GM18867 (cell line): ENCODE measurements around the gene CLDN5.
"Not testable (repeated sequence)": the region's sequence is repeated elsewhere in the genome, so short reads cannot be mapped to it uniquely, and the experiment has no call there.

Source experiments
- ATAC-seq: cut with Tn5 transposase; IDR thresholded peaks from one replicate; pipeline ENCODE4 v1.9.1; 2021; ENCODE audit warnings: mild to moderate bottlenecking, moderate library complexity; ENCODE audit not compliant: unreplicated experiment

Gene CLDN5

GRCh38 chr22:19548964-19549363 is 24.8 kb upstream of the CLDN5 start:
- ATAC-seq, result no peak

DNA sequence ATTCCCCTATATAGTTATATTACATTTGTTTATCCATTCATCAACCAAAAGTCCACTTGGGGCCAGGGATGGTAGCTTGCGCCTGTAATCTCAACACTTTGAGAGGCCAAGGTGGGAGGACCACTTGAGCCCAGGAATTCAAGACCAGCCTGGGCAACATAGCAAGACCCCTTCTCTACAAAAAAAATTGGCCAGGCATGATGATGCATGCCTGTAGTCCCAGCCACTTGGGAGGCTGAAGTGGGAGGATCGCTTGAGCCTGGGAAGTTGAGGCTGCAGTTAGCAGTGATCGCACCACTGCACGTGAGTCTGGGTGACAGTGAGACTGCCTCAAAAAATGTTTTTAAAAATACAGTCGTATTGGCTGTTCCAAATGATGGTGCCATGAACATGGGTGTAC is 24.2 kb upstream of the CLDN5 start:
- ATAC-seq, result not testable (repeated sequence)

GRCh38 chr22:19547620-19548019 is 23.4 kb upstream of the CLDN5 start:
- ATAC-seq, result no peak

GRCh38 chr22:19546680-19547079 is 22.5 kb upstream of the CLDN5 start:
- ATAC-seq, result no peak

DNA sequence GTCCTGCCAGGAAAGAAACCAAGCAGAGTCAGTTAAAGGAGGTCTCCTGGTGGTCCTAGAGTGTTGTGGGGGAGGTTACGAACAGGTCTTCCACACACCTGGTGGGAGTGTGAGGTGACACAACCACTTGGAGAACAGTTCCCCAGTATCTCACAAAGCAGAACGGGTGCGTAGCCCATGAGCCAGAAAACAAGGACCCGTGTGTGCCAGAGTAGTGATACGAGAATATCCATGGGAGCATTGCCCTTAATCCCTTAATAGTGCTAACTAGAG is 21.7 kb upstream of the CLDN5 start:
- ATAC-seq, result no peak

DNA sequence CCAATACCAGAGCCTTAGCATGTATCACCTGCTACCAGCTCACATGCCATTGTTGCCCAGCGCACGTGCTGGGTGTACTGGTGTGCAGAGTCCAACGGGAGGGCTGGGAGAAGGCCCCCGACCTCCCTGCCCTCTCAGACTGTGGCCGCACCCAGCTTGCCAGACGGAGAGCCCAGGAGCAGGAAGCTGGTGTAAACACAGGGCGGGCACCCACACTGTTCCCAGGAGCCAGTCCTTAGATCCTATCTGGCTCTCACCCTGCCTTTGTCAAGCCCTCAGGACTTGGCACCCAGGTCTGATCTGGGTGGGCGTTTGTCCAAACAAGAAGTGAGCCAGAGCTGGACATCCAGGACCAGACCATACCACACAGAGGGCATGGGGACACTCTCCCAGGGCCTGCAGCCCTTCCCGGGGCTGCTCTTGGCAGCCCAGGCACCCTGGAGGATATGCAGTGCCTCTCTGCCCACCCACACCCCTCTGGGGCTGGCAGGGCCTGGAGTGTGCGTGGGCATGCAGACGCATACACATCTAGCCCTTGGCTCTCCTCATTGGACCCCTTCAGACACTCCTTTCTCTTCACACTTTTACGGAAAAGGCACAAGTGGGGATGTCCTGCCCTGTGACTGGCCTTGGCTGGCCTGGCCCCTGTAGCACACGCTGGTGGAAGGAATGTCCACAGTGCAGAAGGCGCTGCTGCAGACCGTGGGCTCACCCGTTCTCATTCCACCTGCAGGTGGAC is 19.9 kb upstream of the CLDN5 start:
- ATAC-seq, result no peak

DNA sequence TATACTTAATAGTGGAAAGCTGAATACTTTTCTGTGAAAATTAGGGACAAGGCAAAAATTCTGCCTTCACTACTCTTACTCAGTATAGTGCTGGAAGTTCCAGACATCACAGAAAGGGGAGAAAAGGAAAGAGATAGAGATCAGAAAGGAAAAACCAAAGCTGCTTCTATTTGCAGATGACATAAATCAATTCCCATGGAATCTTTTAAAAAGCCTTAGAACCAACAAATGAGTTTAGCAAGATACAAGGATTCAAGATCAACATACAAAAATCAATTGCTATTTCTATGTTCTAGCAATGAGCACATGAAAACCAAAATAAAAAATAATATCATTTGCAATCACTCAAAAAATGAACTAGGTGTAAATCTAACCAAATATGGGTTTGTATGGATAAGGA is 16.2 kb upstream of the CLDN5 start:
- ATAC-seq, result no peak

- no peak for ATAC-seq
Observed at GRCh38 chr22:19537941-19538488, 13.8 kb upstream of the CLDN5 start.

DNA sequence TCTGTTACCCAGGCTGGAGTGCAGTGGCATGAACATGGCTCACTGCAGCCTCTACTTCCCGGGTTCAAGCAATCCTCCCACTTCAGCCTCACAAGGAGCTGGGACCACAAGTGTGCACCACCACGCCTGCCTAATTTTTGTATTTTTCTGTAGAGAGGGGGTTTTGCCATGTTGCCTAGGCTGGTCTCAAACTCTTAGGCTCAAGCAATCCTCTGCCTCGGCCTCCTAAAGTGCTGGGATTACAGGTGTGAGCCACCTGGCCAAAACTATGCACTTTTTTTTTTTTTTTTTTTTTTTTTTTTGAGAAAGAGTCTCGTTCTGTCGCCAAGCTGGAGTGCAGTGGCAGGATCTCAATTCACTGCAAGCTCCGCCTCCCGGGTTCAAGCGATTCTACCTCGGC is 12.4 kb upstream of the CLDN5 start:
- ATAC-seq, result no peak

- ATAC-seq, result no peak
Observed at GRCh38 chr22:19535001-19535400, 10.8 kb upstream of the CLDN5 start.

DNA sequence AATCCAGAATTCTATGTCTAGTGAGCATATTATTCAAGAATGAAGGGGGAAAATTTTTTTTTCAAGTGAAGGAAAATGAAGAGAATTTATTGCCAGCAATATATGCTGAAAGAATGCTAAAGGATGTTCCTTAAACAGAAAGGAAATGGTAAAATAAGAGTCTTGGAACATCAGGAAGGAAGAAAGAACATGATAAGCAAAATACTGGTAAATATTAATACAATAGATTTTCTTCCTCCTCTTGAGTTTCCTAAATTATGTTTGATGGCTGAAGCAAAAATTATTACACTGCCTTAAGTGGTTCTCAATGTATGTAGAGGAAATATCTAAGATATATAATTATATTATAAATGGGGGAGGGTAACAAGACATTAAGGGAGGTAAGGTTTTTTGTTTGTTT is 9.6 kb upstream of the CLDN5 start:
- no peak for ATAC-seq

GRCh38 chr22:19533049-19533626 is 8.9 kb upstream of the CLDN5 start:
- no peak for ATAC-seq

- not testable (repeated sequence) for ATAC-seq
Observed at GRCh38 chr22:19531327-19531726, 7.1 kb upstream of the CLDN5 start.

DNA sequence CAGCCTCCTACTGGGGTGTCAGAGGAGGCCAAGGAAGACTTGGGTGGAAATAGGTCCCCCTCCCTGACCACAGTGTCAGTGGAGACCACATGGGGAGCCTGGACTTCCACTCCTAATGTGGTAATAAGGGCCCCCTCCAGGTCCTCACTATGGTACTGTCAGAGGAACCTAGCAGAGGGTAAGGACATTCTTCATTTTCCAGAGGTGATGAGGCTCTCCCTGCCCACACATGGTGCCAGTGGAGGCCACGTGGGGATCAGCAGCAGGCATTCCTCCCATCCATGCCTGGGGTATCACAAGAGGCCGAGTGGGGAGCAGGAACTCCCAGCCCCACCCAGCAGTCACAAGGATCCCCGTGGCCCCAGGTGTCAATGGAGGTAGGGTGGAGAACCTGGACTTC is 6.5 kb upstream of the CLDN5 start:
- ATAC-seq, result no peak

DNA sequence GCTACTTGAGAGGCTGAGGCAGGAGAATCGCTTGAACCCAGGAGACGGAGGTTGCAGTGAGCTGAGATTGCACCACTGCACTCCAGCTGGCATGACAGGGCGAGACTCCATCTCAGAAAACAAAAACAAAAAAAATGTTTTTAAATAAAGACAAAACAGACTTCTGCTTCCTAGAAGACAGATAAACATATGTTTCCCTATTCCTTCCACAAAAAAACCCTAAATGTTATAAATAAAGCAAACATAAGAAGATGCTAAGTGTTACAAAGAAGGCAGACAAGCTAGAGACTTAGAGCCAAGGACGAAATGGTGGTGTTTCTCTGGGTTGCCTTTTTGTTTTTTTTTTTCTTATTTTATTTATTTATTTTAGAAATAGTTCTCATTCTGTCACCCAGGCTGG is 5.6 kb upstream of the CLDN5 start:
- ATAC-seq, result no peak

- ATAC-seq, result no peak
Observed at GRCh38 chr22:19527861-19528417, 3.7 kb upstream of the CLDN5 start.

GRCh38 chr22:19527321-19527721 is 3.1 kb upstream of the CLDN5 start:
- no peak for ATAC-seq

DNA sequence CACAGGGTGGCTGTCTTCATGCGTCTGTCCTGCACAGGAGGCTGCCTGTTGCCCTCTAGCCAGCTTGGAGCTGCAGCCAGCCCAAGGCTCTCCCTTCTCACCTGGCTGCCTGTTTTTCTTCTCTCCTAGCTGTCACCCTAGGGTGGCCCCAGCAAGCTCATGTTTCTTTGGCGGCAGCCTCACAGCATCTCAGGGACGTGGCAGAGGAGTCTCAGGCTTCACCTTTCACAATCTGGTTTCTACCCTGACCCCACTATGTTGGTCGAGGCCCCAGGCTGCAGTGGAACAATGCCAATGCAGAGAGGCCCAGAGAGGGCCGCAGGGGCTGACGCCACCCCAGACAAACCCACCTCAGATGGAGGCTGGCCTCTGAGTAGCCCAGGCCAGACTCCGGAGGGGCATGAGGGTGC is 2.5 kb upstream of the CLDN5 start:
- ATAC-seq, result no peak

GRCh38 chr22:19526076-19526701 is 2.0 kb upstream of the CLDN5 start:
- no peak for ATAC-seq

DNA sequence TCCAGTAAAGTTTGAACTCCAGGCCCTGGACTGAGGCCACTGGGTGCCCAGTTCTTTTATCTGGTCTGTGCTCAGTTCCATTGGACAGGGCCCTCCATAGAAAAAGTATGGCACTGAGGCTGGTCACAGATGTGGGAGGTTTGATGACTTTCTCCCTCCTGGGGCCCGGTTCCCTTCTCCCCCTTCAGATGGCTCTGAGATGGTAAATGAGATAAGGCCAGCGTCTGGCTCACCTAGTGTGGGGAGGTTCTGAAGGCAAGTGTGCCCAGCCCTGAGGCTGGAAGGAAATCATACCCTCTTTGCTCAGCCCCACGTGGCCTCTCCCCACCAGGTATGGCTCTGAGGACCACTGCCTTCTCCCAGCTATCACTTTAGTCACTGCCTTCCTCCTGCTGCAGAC is 1.5 kb upstream of the CLDN5 start:
- no peak for ATAC-seq

GRCh38 chr22:19525116-19525660 is 978 bp upstream of the CLDN5 start:
- ATAC-seq, result no peak
